ENCODE data around the gene ADAM8. TPM values are rescaled to one million over a fixed set of nuclear protein-coding genes. Genes with fewer than 3 reads are reported as not detected.

The ADAM8 gene
- total RNA-seq, 1 experiment from 2014 or later, result 3.7 TPM

DNA sequence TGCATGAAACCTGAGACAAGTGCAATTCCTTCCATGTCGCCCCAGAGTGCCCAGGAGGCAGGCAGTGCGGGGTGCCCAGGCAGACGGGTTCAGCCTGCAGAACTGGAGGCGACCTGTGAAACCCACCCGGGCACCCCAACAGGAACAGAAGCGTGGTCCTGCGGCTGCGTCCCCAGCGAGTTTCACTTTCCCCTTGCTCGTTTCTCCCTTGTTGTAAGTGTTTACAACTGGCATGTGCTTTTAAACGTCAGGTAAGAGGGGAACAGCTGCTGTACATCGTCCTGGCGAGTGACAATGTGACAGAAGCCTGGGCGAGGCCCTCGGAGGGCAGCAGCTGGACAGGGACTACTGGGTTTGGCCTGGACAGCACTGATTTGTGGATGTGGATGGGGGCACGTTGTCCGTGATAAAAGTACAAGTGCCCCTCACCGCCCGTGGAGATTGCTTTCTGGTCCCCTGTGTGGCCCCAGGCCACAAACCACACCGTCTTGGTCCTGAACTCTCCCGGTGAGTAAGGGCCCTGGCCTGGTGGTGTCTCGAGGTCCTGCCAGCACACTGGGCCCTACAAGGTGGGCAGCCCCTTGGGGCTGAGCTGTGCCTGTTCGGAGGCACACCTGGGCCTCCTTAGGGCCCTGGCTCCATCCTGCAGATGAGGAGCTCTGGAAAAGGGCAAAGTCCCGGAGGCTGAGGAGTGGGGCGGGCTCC is 35.0 kb downstream of the ADAM8 start:
- Histone ChIP-seq H3K9me3 (ENCODE audit: control insufficient read depth, insufficient read depth, low read depth, low read length) (no peaks in the 10 kb centered on the region), H3K4me3 (ENCODE audit: low read depth in 2 of 2, low read length in 2 of 2) (no peak overlapping the region), H3K27ac (ENCODE audit: low read length) (no peak overlapping the region), H3K27me3 (ENCODE audit: control insufficient read depth, insufficient read depth, low read length) (peaks cover 4% of the 10 kb centered on the region; the same call in 1 of the 2 replicates), H3K36me3 (ENCODE audit: control insufficient read depth, insufficient read depth, low read length) (no peaks in the 10 kb centered on the region), H3K4me1 (ENCODE audit: control insufficient read depth, insufficient read depth, low read length) (no peaks in the 10 kb centered on the region)
- BruUV-seq (replicated peaks), result no TSS peak
- intact Hi-C loops (cut with micrococcal nuclease; ENCODE audit: unreplicated experiment) (loop anchor here (5.0 kb wide), 1 partner anchor 94 kb away; no protein-coding TSS in a partner anchor), in situ Hi-C loops (cut with HindIII; ENCODE audit: low pct_unique_long_range_greater_than_20kb, low sequenced_read_pairs) (no loop called here)
- DNase-seq (ENCODE audit: low read depth, low spot score), result no peak
- POLR2A ChIA-PET, result no interaction called here
- ATAC-seq, result no peak
- CTCF ChIA-PET, result no interaction called here
- TF ChIP-seq SIN3A (IDR thresholded peaks at IDR 0.05; ENCODE audit: borderline replicate concordance, insufficient read depth, low read depth, low read length), result no peak
- TF ChIP-seq REST (IDR thresholded peaks at IDR 0.05; ENCODE audit: insufficient read depth in 1 of 2, low read depth in 2 of 2, low read length in 1 of 2), result no peak

GRCh38 chr10:133239990-133240389 is 36.7 kb downstream of the ADAM8 start:
- Histone ChIP-seq H3K36me3 (ENCODE audit: control insufficient read depth, insufficient read depth, low read length) (no peaks in the 10 kb centered on the region), H3K4me3 (ENCODE audit: low read depth in 2 of 2, low read length in 2 of 2) (no peak overlapping the region), H3K4me1 (ENCODE audit: control insufficient read depth, insufficient read depth, low read length) (no peaks in the 10 kb centered on the region), H3K9me3 (ENCODE audit: control insufficient read depth, insufficient read depth, low read depth, low read length) (no peaks in the 10 kb centered on the region), H3K27me3 (ENCODE audit: control insufficient read depth, insufficient read depth, low read length) (peaks cover 4% of the 10 kb centered on the region; the same call in 1 of the 2 replicates), H3K27ac (ENCODE audit: low read length) (no peak overlapping the region)
- POLR2A ChIA-PET, result no interaction called here
- in situ Hi-C loops (cut with HindIII; ENCODE audit: low pct_unique_long_range_greater_than_20kb, low sequenced_read_pairs) (no loop called here), intact Hi-C loops (cut with micrococcal nuclease; ENCODE audit: unreplicated experiment) (loop anchor here (5.0 kb wide), 1 partner anchor 93 kb away; no protein-coding TSS in a partner anchor)
- no peak for TF ChIP-seq TCF7L2 (IDR thresholded peaks at IDR 0.05; ENCODE audit: low read depth, low read length)
- TF ChIP-seq, protein P1, sequence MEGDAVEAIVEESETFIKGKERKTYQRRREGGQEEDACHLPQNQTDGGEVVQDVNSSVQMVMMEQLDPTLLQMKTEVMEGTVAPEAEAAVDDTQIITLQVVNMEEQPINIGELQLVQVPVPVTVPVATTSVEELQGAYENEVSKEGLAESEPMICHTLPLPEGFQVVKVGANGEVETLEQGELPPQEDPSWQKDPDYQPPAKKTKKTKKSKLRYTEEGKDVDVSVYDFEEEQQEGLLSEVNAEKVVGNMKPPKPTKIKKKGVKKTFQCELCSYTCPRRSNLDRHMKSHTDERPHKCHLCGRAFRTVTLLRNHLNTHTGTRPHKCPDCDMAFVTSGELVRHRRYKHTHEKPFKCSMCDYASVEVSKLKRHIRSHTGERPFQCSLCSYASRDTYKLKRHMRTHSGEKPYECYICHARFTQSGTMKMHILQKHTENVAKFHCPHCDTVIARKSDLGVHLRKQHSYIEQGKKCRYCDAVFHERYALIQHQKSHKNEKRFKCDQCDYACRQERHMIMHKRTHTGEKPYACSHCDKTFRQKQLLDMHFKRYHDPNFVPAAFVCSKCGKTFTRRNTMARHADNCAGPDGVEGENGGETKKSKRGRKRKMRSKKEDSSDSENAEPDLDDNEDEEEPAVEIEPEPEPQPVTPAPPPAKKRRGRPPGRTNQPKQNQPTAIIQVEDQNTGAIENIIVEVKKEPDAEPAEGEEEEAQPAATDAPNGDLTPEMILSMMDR (IDR thresholded peaks at IDR 0.05), result no peak
- no peak for TF ChIP-seq REST (IDR thresholded peaks at IDR 0.05; ENCODE audit: insufficient read depth in 1 of 2, low read depth in 2 of 2, low read length in 1 of 2)
- TF ChIP-seq POLR2AphosphoS5 (IDR thresholded peaks at IDR 0.05; ENCODE audit: low read depth, low read length), result no peak
- no peak for TF ChIP-seq SIN3A (IDR thresholded peaks at IDR 0.05; ENCODE audit: borderline replicate concordance, insufficient read depth, low read depth, low read length)
- no peak for DNase-seq (ENCODE audit: low read depth, low spot score)
- ATAC-seq, result no peak
- CTCF ChIA-PET, result no interaction called here
- no TSS peak for BruUV-seq (replicated peaks)
